NCI-H1417 treated with DMSO at 0.1 percent for 48 hours (cell line): ENCODE results near the gene MRPS11.
A peak's percentile ranks its signal among the peaks of the same experiment; 100 is the strongest.
"Not testable (repeated sequence)": the region's sequence is repeated elsewhere in the genome, so short reads cannot be mapped to it uniquely, and the experiment has no call there.

Experiments used
- DNase-seq: peaks from one replicate; lab custom pipeline; 2025; lab: John Stamatoyannopoulos, UW

MRPS11 gene

GRCh38 chr15:88490036-88490435 is 22.5 kb downstream of the MRPS11 start:
- DNase-seq: no peak

GRCh38 chr15:88491158-88491557 is 23.6 kb downstream of the MRPS11 start:
- no peak for DNase-seq

- DNase-seq: no peak
These were observed 26.3 kb downstream of the MRPS11 start for GRCh38 chr15:88493844-88494243.

GRCh38 chr15:88497109-88497765 is 29.7 kb downstream of the MRPS11 start:
- DNase-seq: no peak

GRCh38 chr15:88498996-88499395 is 31.5 kb downstream of the MRPS11 start:
- DNase-seq: peak; percentile 29

GRCh38 chr15:88504445-88504844 is 36.9 kb downstream of the MRPS11 start:
- DNase-seq: no peak

GRCh38 chr15:88505721-88506120 is 38.2 kb downstream of the MRPS11 start:
- no peak for DNase-seq

GRCh38 chr15:88506628-88507027 is 39.1 kb downstream of the MRPS11 start:
- no peak for DNase-seq

- DNase-seq: no peak
These were observed 41.8 kb downstream of the MRPS11 start for GRCh38 chr15:88509321-88509720.

GRCh38 chr15:88509964-88510363 is 42.5 kb downstream of the MRPS11 start:
- DNase-seq: no peak

- no peak for DNase-seq
These were observed 43.7 kb downstream of the MRPS11 start for GRCh38 chr15:88511161-88511560.

- DNase-seq: no peak
These were observed 44.6 kb downstream of the MRPS11 start for GRCh38 chr15:88512078-88512477.

GRCh38 chr15:88512601-88513000 is 45.1 kb downstream of the MRPS11 start:
- no peak for DNase-seq

- no peak for DNase-seq
These were observed 45.7 kb downstream of the MRPS11 start for GRCh38 chr15:88513195-88513594.

GRCh38 chr15:88518903-88519302 is 51.4 kb downstream of the MRPS11 start:
- DNase-seq: no peak

- not testable (repeated sequence) for DNase-seq
These were observed 56.6 kb downstream of the MRPS11 start for GRCh38 chr15:88524094-88524493.

- no peak for DNase-seq
These were observed 57.9 kb downstream of the MRPS11 start for GRCh38 chr15:88525418-88525817.

- no peak for DNase-seq
These were observed 58.9 kb downstream of the MRPS11 start for GRCh38 chr15:88526247-88526879.

GRCh38 chr15:88529021-88529630 is 61.6 kb downstream of the MRPS11 start:
- DNase-seq: no peak
